ENCODE data around the gene LHFPL4.
"Not testable (repeated sequence)": the region's sequence is repeated elsewhere in the genome, so short reads cannot be mapped to it uniquely, and the experiment has no call there.

DNA sequence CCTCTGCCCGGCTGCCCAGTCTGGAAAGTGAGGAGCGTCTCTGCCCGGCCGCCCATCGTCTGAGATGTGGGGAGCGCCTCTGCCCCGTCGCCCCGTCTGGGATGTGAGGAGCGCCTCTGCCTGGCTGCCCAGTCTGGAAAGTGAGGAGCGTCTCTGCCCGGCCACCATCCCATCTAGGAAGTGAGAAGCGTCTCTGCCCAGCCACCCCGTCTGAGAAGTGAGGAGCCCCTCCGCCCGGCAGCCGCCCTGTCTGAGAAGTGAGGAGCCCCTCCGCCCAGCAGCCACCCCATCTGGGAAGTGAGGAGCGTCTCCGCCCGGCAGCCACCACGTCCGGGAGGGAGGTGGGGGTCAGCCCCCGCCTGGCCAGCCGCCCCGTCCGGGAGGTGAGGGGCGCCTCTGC is 38.2 kb upstream of the LHFPL4 start:
- not testable (repeated sequence) for TF ChIP-seq STAT5B (CRISPR knock-in tag; IDR thresholded peaks at IDR 0.05); ATF3 (CRISPR knock-in tag; IDR thresholded peaks at IDR 0.05); RBFOX2 (IDR thresholded peaks at IDR 0.05; ENCODE audit: low read depth, low read length); CHD4 (IDR thresholded peaks at IDR 0.05; ENCODE audit: borderline replicate concordance, low read length); EZH2 (conservative IDR thresholded peaks at IDR 0.05; ENCODE audit: low read depth, low read length); HMGXB4 (CRISPR knock-in tag; IDR thresholded peaks at IDR 0.05; ENCODE audit: borderline replicate concordance in 1 of 2, low read depth in 1 of 2); RNF219 (CRISPR knock-in tag; IDR thresholded peaks at IDR 0.05)

Data from HepG2 (cell line).